SK-N-SH (cell line): ENCODE measurements around the gene CDC42SE2. TPM values are rescaled to one million over a fixed set of nuclear protein-coding genes. Genes with fewer than 3 reads are reported as not detected.
A peak's percentile ranks its signal among the peaks of the same experiment; 100 is the strongest.

Experiments used
- CTCF ChIA-PET: fragments of 300-600, 350-600 bp; formaldehyde crosslinking; extraction: SDS; loops from one replicate; lab custom pipeline; 2021; lab: Yijun Ruan, JAX
- POLR2A ChIA-PET: fragments of 350-600 bp; sonication (Branson Sonifier 250); formaldehyde crosslinking; extraction: SDS; loops from one replicate; lab custom pipeline; 2020; ENCODE audit warnings: antibody characterized with exemption, inconsistent platforms; lab: Yijun Ruan, JAX
- DNase-seq: peaks from one replicate; pipeline ENCODE4 v3.0.0; 2012
- H2AFZ ChIP-seq: fragments of 200-600 bp; sonication (generic); 2 replicates; pipeline ENCODE4 v1.8.1; 2016; ENCODE audit warnings: antibody characterized with exemption, mild to moderate bottlenecking, low read depth
- H3F3A ChIP-seq: fragments of 200-600 bp; sonication (generic); replicated peaks from 2 replicates; pipeline ENCODE3; 2016; ENCODE audit warnings: antibody characterized with exemption, mild to moderate bottlenecking; ENCODE audit not compliant: insufficient read depth
- H3K27ac ChIP-seq, 2 experiments: fragments of 200-500 bp in 1 of 2; fragments of 200-600 bp in 1 of 2; sonication (Bioruptor generic) in 1 of 2; sonication (generic), shearing (Covaris generic) in 1 of 2; 2 replicates each; pipeline versions ENCODE4 v1.5.1 to v1.6.1; 2014 to 2016; ENCODE audit warnings: low read depth in 2 of 2, inconsistent platforms in 1 of 2, low read length in 1 of 2, mild to moderate bottlenecking in 1 of 2, mixed read lengths in 1 of 2
- H3K27me3 ChIP-seq: fragments of 200-600 bp; sonication (generic), shearing (Covaris generic); 2 replicates; pipeline ENCODE4 v1.6.1; 2016; ENCODE audit warnings: mixed run types; ENCODE audit not compliant: insufficient read depth
- H3K36me3 ChIP-seq, 2 experiments: fragments of 200-500 bp in 1 of 2; fragments of 200-600 bp in 1 of 2; sonication (Bioruptor generic) in 1 of 2; sonication (generic) in 1 of 2; replicated peaks in 1 of 2; 2 replicates each; pipeline versions ENCODE3 to v1.5.1; 2014 to 2016; ENCODE audit warnings: low read length in 1 of 2, mild to moderate bottlenecking in 1 of 2; ENCODE audit not compliant: insufficient read depth in 2 of 2, control insufficient read depth in 1 of 2
- H3K4me1 ChIP-seq, 2 experiments: fragments of 200-500 bp in 1 of 2; fragments of 200-600 bp in 1 of 2; sonication (Bioruptor generic) in 1 of 2; sonication (generic), shearing (Covaris generic) in 1 of 2; 2 replicates each; pipeline versions ENCODE4 v1.5.1 to v1.6.1; 2014 to 2016; ENCODE audit warnings: low read depth in 1 of 2, low read length in 1 of 2, mixed run types in 1 of 2; ENCODE audit not compliant: insufficient read depth in 2 of 2, control insufficient read depth in 1 of 2
- H3K4me2 ChIP-seq: fragments of 200-600 bp; sonication (generic), shearing (Covaris generic); 2 replicates; pipeline ENCODE4 v1.6.1; 2017; ENCODE audit warnings: mixed run types
- H3K4me3 ChIP-seq, 2 experiments: fragments of 200-500 bp in 1 of 2; fragments of 200-600 bp in 1 of 2; sonication (Bioruptor generic) in 1 of 2; sonication (generic), shearing (Covaris generic) in 1 of 2; 2 replicates each; pipeline versions ENCODE4 v1.5.1 to v1.8.1; 2014 to 2016; ENCODE audit warnings: low read depth in 2 of 2, inconsistent platforms in 1 of 2, low read length in 1 of 2, mild to moderate bottlenecking in 1 of 2, mixed read lengths in 1 of 2, moderate library complexity in 1 of 2
- H3K79me2 ChIP-seq: fragments of 200-600 bp; sonication (generic); 2 replicates; pipeline ENCODE4 v1.8.1; 2017; ENCODE audit warnings: mild to moderate bottlenecking; ENCODE audit not compliant: insufficient read depth
- H3K9ac ChIP-seq: fragments of 200-600 bp; sonication (generic); 2 replicates; pipeline ENCODE4 v1.6.1; 2017; ENCODE audit warnings: mixed run types
- H3K9me2 ChIP-seq: fragments of 200-600 bp; sonication (generic); 2 replicates; pipeline ENCODE4 v1.6.1; 2017; ENCODE audit warnings: mixed run types
- H3K9me3 ChIP-seq: fragments of 200-600 bp; sonication (generic); 2 replicates; pipeline ENCODE4 v1.6.1; 2017; ENCODE audit warnings: mixed run types, mild to moderate bottlenecking, moderate library complexity
- H4K20me1 ChIP-seq: fragments of 200-600 bp; sonication (generic); 2 replicates; pipeline ENCODE4 v1.6.1; 2017; ENCODE audit warnings: mild to moderate bottlenecking, mixed run types; ENCODE audit not compliant: insufficient read depth
- CHD2 ChIP-seq: fragments of 150-350 bp; IDR thresholded peaks from 2 replicates; pipeline ENCODE4 v1.6.1; 2018; ENCODE audit warnings: low read length; ENCODE audit not compliant: partially characterized antibody
- CTCF ChIP-seq: fragments of 200-600 bp; sonication (generic); IDR thresholded peaks from 2 replicates; pipeline ENCODE4 v1.6.1; 2017; ENCODE audit warnings: antibody characterized with exemption, mild to moderate bottlenecking, moderate library complexity
- ELF1 ChIP-seq: IDR thresholded peaks from 2 replicates; pipeline ENCODE4 v1.4.0; 2012
- EZH2phosphoT487 ChIP-seq: fragments of 200-600 bp; sonication (generic); IDR thresholded peaks from 2 replicates; pipeline ENCODE4 v1.6.1; 2017; ENCODE audit warnings: low read depth, mixed run types, mild to moderate bottlenecking, antibody characterized with exemption, moderate library complexity, borderline replicate concordance
- FOXM1 ChIP-seq: IDR thresholded peaks from 2 replicates; pipeline ENCODE4 v1.4.0; 2012; ENCODE audit warnings: low read depth, mild to moderate bottlenecking
- GABPA ChIP-seq: IDR thresholded peaks from 2 replicates; pipeline ENCODE4 v1.4.0; 2012; ENCODE audit warnings: low read depth, mild to moderate bottlenecking
- IRF3 ChIP-seq: fragments of 150-350 bp; IDR thresholded peaks from 2 replicates; pipeline ENCODE4 v1.6.1; 2016; ENCODE audit warnings: mild to moderate bottlenecking, low read depth, low read length
- JUND ChIP-seq: IDR thresholded peaks from 2 replicates; pipeline ENCODE4 v1.4.0; 2012
- PBX3 ChIP-seq: IDR thresholded peaks from 2 replicates; pipeline ENCODE4; 2012
- POLR2AphosphoS5 ChIP-seq: IDR thresholded peaks from 2 replicates; pipeline ENCODE4 v1.6.1; 2012; ENCODE audit warnings: low read depth, low read length
- RAD21 ChIP-seq: IDR thresholded peaks from 2 replicates; pipeline ENCODE4 v1.6.1; 2012; ENCODE audit warnings: mild to moderate bottlenecking, low read length
- RCOR1 ChIP-seq: fragments of 150-350 bp; IDR thresholded peaks from 2 replicates; pipeline ENCODE4 v1.6.1; 2017; ENCODE audit warnings: antibody characterized with exemption, low read length
- REST ChIP-seq: IDR thresholded peaks from 2 replicates; pipeline ENCODE4 v1.6.1; 2012; ENCODE audit warnings: mild to moderate bottlenecking, low read depth, low read length, moderate library complexity
- RXRA ChIP-seq: IDR thresholded peaks from 2 replicates; pipeline ENCODE4 v1.4.0; 2012; ENCODE audit warnings: low read depth, mild to moderate bottlenecking, borderline replicate concordance
- SIN3A ChIP-seq: IDR thresholded peaks from 2 replicates; pipeline ENCODE4 v1.6.1; 2012; ENCODE audit warnings: low read depth, mild to moderate bottlenecking, low read length, moderate library complexity, borderline replicate concordance
- TCF12 ChIP-seq: IDR thresholded peaks from 2 replicates; pipeline ENCODE4 v1.4.0; 2012
- WGBS: methylation state at CpG from one replicate; pipeline ENCODE4 v1.1.6; 2017; ENCODE audit warnings: low lambda C conversion rate; 5-methylcytosine and 5-hydroxymethylcytosine counted together
- polyA plus RNA-seq, 3 experiments: library from polyadenylated mRNA; depleted of rRNA; stranded (reverse); fragments of >200 nt; gene quantifications; 2 replicates each; pipeline ENCODE4 v1.2.3, GENCODE V29; 2012

Gene CDC42SE2
- polyA plus RNA-seq, 1 of the 3 experiments (the other 2 are of a cell fraction) = 8.6 TPM

- no peaks in the 10 kb centered on the region for H3K27me3 ChIP-seq
- H3K4me2 ChIP-seq = peak overlapping the region; percentile 42; the same call in 1 of the 2 replicates
- H3K9me2 ChIP-seq = no peaks in the 10 kb centered on the region
- H3K4me3 ChIP-seq = no peak overlapping the region
- DNase-seq = no peak
- ChIA-PET POLR2A (no interaction called here), CTCF (interaction anchor here (0.7 to 1.8 kb wide), 3 partner anchors 46 to 679 kb away, joined by 3 to 4 read pairs (median 3); partner anchors contain the start of gene CDC42SE2)
- no peak overlapping the region for H2AFZ ChIP-seq
- TF ChIP-seq CTCF = no peak
- TF ChIP-seq RAD21 = no peak
- no peak for TF ChIP-seq ELF1
- no peak for TF ChIP-seq TCF12
- no peak for TF ChIP-seq RCOR1
- no peak for TF ChIP-seq RXRA
- no peak for TF ChIP-seq JUND
- no peak for TF ChIP-seq GABPA
- TF ChIP-seq PBX3 = no peak
- TF ChIP-seq CHD2 = no peak
- TF ChIP-seq REST = no peak
- no peak for TF ChIP-seq POLR2AphosphoS5
- TF ChIP-seq IRF3 = no peak
- TF ChIP-seq EZH2phosphoT487 = no peak
- TF ChIP-seq FOXM1 = no peak
- TF ChIP-seq SIN3A = no peak
- WGBS = 61% methylated on average over 2 of the region's 2 CpGs
- H3K27ac ChIP-seq = peak overlapping the region in 1 of 2 experiments; percentile 73; a peak in 2 of 4 replicates
- H3K79me2 ChIP-seq = peaks cover 45% of the 10 kb centered on the region; the same call in 1 of the 2 replicates
- H3K36me3 ChIP-seq = peaks cover 0 to 9% of the 10 kb centered on the region in 2 experiments
- no peak overlapping the region for H3K9ac ChIP-seq
- no peaks in the 10 kb centered on the region for H3K9me3 ChIP-seq
- no peaks in the 10 kb centered on the region for H4K20me1 ChIP-seq
- peaks cover 11 to 31% of the 10 kb centered on the region in 2 experiments for H3K4me1 ChIP-seq
- peaks cover 16% of the 10 kb centered on the region for H3F3A ChIP-seq
Measured at GRCh38 chr5:131377785-131378325, 114.0 kb downstream of the CDC42SE2 start.
